SK-N-SH (cell line): Measurements from ENCODE around the gene MVP.

Experiments
- EP300 ChIP-seq, 2 experiments: IDR thresholded peaks; 2 replicates each; pipeline versions ENCODE4 v1.4.0 to v1.6.1; 2012; ENCODE audit warnings: borderline replicate concordance in 1 of 2, low read depth in 1 of 2, low read length in 1 of 2
- EZH2phosphoT487 ChIP-seq: fragments of 200-600 bp; sonication (generic); IDR thresholded peaks from 2 replicates; pipeline ENCODE4 v1.6.1; 2017; ENCODE audit warnings: low read depth, mixed run types, mild to moderate bottlenecking, antibody characterized with exemption, moderate library complexity, borderline replicate concordance
- FOXJ3 ChIP-seq: sonication (generic); formaldehyde crosslinking; IDR thresholded peaks from 2 replicates; pipeline ENCODE4 v1.5.1; 2020; ENCODE audit warnings: mild to moderate bottlenecking, missing genetic modification reagents
- FOXM1 ChIP-seq: IDR thresholded peaks from 2 replicates; pipeline ENCODE4 v1.4.0; 2012; ENCODE audit warnings: low read depth, mild to moderate bottlenecking
- GATA2 ChIP-seq: sonication (generic); formaldehyde crosslinking; IDR thresholded peaks from 2 replicates; pipeline ENCODE4 v1.5.0; 2020; ENCODE audit warnings: mild to moderate bottlenecking, missing genetic modification reagents
- NRF1 ChIP-seq: IDR thresholded peaks from 2 replicates; pipeline ENCODE4 v1.6.1; 2012; ENCODE audit warnings: low read depth, mild to moderate bottlenecking, low read length
- POLR2AphosphoS5 ChIP-seq: IDR thresholded peaks from 2 replicates; pipeline ENCODE4 v1.6.1; 2012; ENCODE audit warnings: low read depth, low read length
- RAD21 ChIP-seq: IDR thresholded peaks from 2 replicates; pipeline ENCODE4 v1.6.1; 2012; ENCODE audit warnings: mild to moderate bottlenecking, low read length
- RCOR1 ChIP-seq: fragments of 150-350 bp; IDR thresholded peaks from 2 replicates; pipeline ENCODE4 v1.6.1; 2017; ENCODE audit warnings: antibody characterized with exemption, low read length
- RFX5 ChIP-seq: IDR thresholded peaks from 2 replicates; pipeline ENCODE4 v1.6.1; 2012; ENCODE audit warnings: mild to moderate bottlenecking, improper control_type of control experiment, low read length
- TF ChIP-seq, protein P1 (sequence below): fragments of 150-350 bp; IDR thresholded peaks from 2 replicates; pipeline ENCODE4 v1.6.1; 2017; ENCODE audit warnings: antibody characterized with exemption, low read length, low read depth, borderline replicate concordance
- TF ChIP-seq, protein P2 (sequence below): fragments of 200-600 bp; sonication (generic); IDR thresholded peaks from 2 replicates; pipeline ENCODE4 v1.6.1; 2017; ENCODE audit warnings: antibody characterized with exemption, mild to moderate bottlenecking, moderate library complexity
- TF ChIP-seq, protein P3 (sequence below): IDR thresholded peaks from 2 replicates; pipeline ENCODE4 v1.4.0; 2012; ENCODE audit warnings: low read depth

DNA sequence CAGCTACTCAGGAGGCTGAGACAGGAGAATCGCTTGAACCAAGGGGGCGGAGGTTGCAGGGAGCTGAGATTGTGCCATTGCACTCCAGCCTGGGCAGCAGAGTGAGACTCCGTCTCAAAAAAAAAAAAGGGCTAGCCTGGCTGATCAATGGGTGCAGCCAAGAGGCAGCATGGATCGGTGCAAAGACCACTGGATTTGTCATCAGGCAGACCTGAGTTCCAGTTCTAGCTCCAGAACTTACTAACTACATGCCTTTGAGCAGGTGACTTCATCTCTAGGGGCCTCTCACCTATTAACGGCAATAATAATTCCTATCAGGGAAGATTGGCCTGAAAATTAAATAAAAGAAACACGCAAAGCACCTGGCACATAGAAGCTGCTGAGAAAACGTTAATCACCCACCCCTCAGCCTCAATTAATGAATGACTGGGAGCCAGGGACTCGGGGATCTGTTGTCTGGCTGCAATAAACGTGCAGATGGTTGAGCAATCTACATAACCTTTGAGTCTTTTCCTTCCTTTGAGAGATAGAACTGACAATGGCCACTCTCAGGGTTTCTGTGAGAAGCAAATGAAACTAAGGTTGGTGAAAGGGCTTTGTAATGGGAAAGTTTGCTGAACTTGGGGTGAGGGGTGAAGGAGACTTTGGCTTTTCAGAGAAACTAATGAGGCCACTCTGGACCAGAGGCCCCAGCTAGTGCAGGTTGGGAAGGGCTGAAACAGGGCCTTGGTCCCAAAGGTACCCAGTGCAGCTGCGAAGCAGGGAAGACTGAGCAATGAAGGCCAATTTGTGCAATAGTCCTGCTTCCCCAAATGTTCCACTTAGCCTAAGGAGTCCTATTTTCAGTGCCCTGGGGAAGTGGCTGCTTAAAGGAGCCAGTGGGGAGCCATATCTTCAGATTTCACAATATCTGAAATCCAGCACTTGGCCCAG, 71.5 kb downstream of the MVP start:
- no peak for TF ChIP-seq RCOR1
- TF ChIP-seq, protein P1, sequence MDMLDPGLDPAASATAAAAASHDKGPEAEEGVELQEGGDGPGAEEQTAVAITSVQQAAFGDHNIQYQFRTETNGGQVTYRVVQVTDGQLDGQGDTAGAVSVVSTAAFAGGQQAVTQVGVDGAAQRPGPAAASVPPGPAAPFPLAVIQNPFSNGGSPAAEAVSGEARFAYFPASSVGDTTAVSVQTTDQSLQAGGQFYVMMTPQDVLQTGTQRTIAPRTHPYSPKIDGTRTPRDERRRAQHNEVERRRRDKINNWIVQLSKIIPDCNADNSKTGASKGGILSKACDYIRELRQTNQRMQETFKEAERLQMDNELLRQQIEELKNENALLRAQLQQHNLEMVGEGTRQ: no peak
- TF ChIP-seq, protein P2, sequence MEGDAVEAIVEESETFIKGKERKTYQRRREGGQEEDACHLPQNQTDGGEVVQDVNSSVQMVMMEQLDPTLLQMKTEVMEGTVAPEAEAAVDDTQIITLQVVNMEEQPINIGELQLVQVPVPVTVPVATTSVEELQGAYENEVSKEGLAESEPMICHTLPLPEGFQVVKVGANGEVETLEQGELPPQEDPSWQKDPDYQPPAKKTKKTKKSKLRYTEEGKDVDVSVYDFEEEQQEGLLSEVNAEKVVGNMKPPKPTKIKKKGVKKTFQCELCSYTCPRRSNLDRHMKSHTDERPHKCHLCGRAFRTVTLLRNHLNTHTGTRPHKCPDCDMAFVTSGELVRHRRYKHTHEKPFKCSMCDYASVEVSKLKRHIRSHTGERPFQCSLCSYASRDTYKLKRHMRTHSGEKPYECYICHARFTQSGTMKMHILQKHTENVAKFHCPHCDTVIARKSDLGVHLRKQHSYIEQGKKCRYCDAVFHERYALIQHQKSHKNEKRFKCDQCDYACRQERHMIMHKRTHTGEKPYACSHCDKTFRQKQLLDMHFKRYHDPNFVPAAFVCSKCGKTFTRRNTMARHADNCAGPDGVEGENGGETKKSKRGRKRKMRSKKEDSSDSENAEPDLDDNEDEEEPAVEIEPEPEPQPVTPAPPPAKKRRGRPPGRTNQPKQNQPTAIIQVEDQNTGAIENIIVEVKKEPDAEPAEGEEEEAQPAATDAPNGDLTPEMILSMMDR: no peak
- no peak for TF ChIP-seq NRF1
- TF ChIP-seq POLR2AphosphoS5: no peak
- no peak for TF ChIP-seq FOXJ3 (CRISPR knock-in tag)
- no peak for TF ChIP-seq RFX5
- TF ChIP-seq GATA2: no peak
- TF ChIP-seq EP300 (IDR thresholded peaks at IDR 0.05; ENCODE audit: borderline replicate concordance in 1 of 2, low read depth in 1 of 2, low read length in 1 of 2): no peak
- TF ChIP-seq FOXM1: no peak
- TF ChIP-seq EZH2phosphoT487: no peak
- TF ChIP-seq, protein P3, sequence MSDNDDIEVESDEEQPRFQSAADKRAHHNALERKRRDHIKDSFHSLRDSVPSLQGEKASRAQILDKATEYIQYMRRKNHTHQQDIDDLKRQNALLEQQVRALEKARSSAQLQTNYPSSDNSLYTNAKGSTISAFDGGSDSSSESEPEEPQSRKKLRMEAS: no peak
- TF ChIP-seq RAD21: no peak
